Vagina (tissue), 2 donors: ENCODE data around the gene AGXT2. TPM values are rescaled to one million over a fixed set of nuclear protein-coding genes. Genes with fewer than 3 reads are reported as not detected.

ENCODE experiments used
- DNase-seq, 2 donors: peaks; one replicate each; pipeline ENCODE4 v3.0.0-alpha.2; 2017; ENCODE audit errors: extremely low spot score in 2 of 2
- H3K27ac ChIP-seq: fragments of 200-600 bp; sonication (generic); one replicate; pipeline ENCODE4 v1.5.1; 2019
- H3K27me3 ChIP-seq: fragments of 200-600 bp; sonication (generic); one replicate; pipeline ENCODE4 v1.5.1; 2019
- H3K36me3 ChIP-seq, 2 donors: fragments of 200-600 bp; sonication (generic); one replicate each; pipeline ENCODE4 v1.5.1; 2017 to 2019
- H3K4me1 ChIP-seq: fragments of 200-600 bp; sonication (generic); one replicate; pipeline ENCODE4 v1.5.1; 2019
- H3K4me3 ChIP-seq, 2 donors: fragments of 200-600 bp; sonication (generic); 1 replicate in 1 of 2; 2 replicates in 1 of 2; pipeline ENCODE4 v1.5.1; 2016 to 2019
- H3K9me3 ChIP-seq: fragments of 200-600 bp; sonication (generic); one replicate; pipeline ENCODE4 v1.5.1; 2019
- POLR2A ChIP-seq, 2 donors: fragments of 450-650 bp; IDR thresholded peaks; one replicate each; pipeline ENCODE4 v1.6.1; 2017; ENCODE audit warnings: antibody characterized with exemption in 2 of 2, mild to moderate bottlenecking in 2 of 2, moderate library complexity in 2 of 2
- POLR2AphosphoS5 ChIP-seq, 2 donors: sonication (generic); formaldehyde crosslinking; IDR thresholded peaks; one replicate each; pipeline ENCODE4 v1.9.0; 2017; ENCODE audit warnings: antibody characterized with exemption in 2 of 2, mild to moderate bottlenecking in 2 of 2, low read depth in 1 of 2; ENCODE audit not compliant: insufficient read depth in 1 of 2
- intact Hi-C: fragments of 100-400 bp; cut with DNase I; formaldehyde crosslinking; loops from one replicate; pipeline ENCODE4 v1.15.1; 2023
- total RNA-seq: library from RNA; depleted of rRNA; stranded (reverse); fragments of >200 nt; gene quantifications from one replicate; pipeline ENCODE4 v1.2.3, GENCODE V29; 2016
- TF ChIP-seq, protein P1 (sequence below), 3 experiments: fragments of 450-650 bp in 2 of 3; fragments of 200-600 bp in 1 of 3; sonication (generic) in 1 of 3; IDR thresholded peaks; one replicate each; pipeline ENCODE4 v1.5.1; 2017 to 2019; ENCODE audit warnings: antibody characterized with exemption in 3 of 3, mild to moderate bottlenecking in 2 of 3, moderate library complexity in 2 of 3

The AGXT2 gene
- total RNA-seq, 1 donor from 2014 or later: not detected

- H3K4me1 ChIP-seq: no peaks in the 10 kb centered on the region
- H3K36me3 ChIP-seq: no peaks in the 10 kb centered on the region
- H3K9me3 ChIP-seq: no peaks in the 10 kb centered on the region
- DNase-seq: no peak
- TF ChIP-seq POLR2A (IDR thresholded peaks at IDR 0.05): no peak
- no peak for TF ChIP-seq POLR2AphosphoS5 (IDR thresholded peaks at IDR 0.05; ENCODE audit: insufficient read depth in 1 of 2, low read depth in 1 of 2)
- TF ChIP-seq, protein P1, sequence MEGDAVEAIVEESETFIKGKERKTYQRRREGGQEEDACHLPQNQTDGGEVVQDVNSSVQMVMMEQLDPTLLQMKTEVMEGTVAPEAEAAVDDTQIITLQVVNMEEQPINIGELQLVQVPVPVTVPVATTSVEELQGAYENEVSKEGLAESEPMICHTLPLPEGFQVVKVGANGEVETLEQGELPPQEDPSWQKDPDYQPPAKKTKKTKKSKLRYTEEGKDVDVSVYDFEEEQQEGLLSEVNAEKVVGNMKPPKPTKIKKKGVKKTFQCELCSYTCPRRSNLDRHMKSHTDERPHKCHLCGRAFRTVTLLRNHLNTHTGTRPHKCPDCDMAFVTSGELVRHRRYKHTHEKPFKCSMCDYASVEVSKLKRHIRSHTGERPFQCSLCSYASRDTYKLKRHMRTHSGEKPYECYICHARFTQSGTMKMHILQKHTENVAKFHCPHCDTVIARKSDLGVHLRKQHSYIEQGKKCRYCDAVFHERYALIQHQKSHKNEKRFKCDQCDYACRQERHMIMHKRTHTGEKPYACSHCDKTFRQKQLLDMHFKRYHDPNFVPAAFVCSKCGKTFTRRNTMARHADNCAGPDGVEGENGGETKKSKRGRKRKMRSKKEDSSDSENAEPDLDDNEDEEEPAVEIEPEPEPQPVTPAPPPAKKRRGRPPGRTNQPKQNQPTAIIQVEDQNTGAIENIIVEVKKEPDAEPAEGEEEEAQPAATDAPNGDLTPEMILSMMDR (IDR thresholded peaks at IDR 0.05): no peak
- H3K27me3 ChIP-seq: no peaks in the 10 kb centered on the region
- H3K27ac ChIP-seq: no peak overlapping the region
- H3K4me3 ChIP-seq: no peak overlapping the region
- intact Hi-C loops: no loop called here
Observed at GRCh38 chr5:35016174-35017051, 31.3 kb downstream of the AGXT2 start.

DNA sequence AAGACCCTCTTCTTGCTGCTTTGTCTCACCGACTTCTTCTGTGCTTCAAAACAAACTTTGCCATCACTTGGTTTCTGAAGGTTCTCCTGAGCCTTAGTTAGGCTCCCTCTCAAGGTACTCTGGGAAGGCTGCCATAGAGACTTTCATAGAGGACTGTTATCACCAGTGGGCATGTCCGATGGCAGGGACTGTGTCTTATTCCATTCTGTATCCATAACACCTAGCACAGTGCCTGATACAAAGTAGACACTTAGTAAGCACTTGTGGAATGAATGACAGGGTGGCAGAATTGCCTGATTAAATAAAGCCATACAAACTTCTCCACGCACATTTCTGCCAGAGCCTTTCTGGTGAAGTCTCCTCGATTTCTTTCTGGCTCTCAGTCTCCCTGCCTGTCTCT is 32.7 kb downstream of the AGXT2 start:
- H3K4me1 ChIP-seq: no peaks in the 10 kb centered on the region
- TF ChIP-seq POLR2A (IDR thresholded peaks at IDR 0.05): no peak
- TF ChIP-seq, protein P1 (IDR thresholded peaks at IDR 0.05): no peak
- no peak for TF ChIP-seq POLR2AphosphoS5 (IDR thresholded peaks at IDR 0.05; ENCODE audit: insufficient read depth in 1 of 2, low read depth in 1 of 2)
- no peak for DNase-seq
- H3K27ac ChIP-seq: no peak overlapping the region
- no peaks in the 10 kb centered on the region for H3K36me3 ChIP-seq
- no peaks in the 10 kb centered on the region for H3K9me3 ChIP-seq
- no peaks in the 10 kb centered on the region for H3K27me3 ChIP-seq
- intact Hi-C loops: no loop called here
- H3K4me3 ChIP-seq: no peak overlapping the region

GRCh38 chr5:35012796-35013195 is 35.0 kb downstream of the AGXT2 start:
- DNase-seq: no peak
- intact Hi-C loops: no loop called here
- H3K4me1 ChIP-seq: no peaks in the 10 kb centered on the region
- no peak overlapping the region for H3K27ac ChIP-seq
- H3K27me3 ChIP-seq: no peaks in the 10 kb centered on the region
- H3K36me3 ChIP-seq: no peaks in the 10 kb centered on the region
- TF ChIP-seq, protein P1 (IDR thresholded peaks at IDR 0.05): no peak
- TF ChIP-seq POLR2A (IDR thresholded peaks at IDR 0.05) (no peak), POLR2AphosphoS5 (IDR thresholded peaks at IDR 0.05; ENCODE audit: insufficient read depth in 1 of 2, low read depth in 1 of 2) (no peak)
- H3K4me3 ChIP-seq: no peak overlapping the region
- no peaks in the 10 kb centered on the region for H3K9me3 ChIP-seq

- no peaks in the 10 kb centered on the region for H3K36me3 ChIP-seq
- intact Hi-C loops: no loop called here
- H3K9me3 ChIP-seq: no peaks in the 10 kb centered on the region
- no peak for DNase-seq
- TF ChIP-seq POLR2A (IDR thresholded peaks at IDR 0.05) (no peak), POLR2AphosphoS5 (IDR thresholded peaks at IDR 0.05; ENCODE audit: insufficient read depth in 1 of 2, low read depth in 1 of 2) (no peak)
- TF ChIP-seq, protein P1 (IDR thresholded peaks at IDR 0.05): no peak
- H3K27me3 ChIP-seq: no peaks in the 10 kb centered on the region
- no peak overlapping the region for H3K27ac ChIP-seq
- H3K4me3 ChIP-seq: no peak overlapping the region
- no peaks in the 10 kb centered on the region for H3K4me1 ChIP-seq
Observed at GRCh38 chr5:35012365-35012764, 35.4 kb downstream of the AGXT2 start.

GRCh38 chr5:35010676-35011075 is 37.1 kb downstream of the AGXT2 start:
- no peak overlapping the region for H3K27ac ChIP-seq
- no peaks in the 10 kb centered on the region for H3K9me3 ChIP-seq
- no peak overlapping the region for H3K4me3 ChIP-seq
- TF ChIP-seq POLR2A (IDR thresholded peaks at IDR 0.05): no peak
- no peak for TF ChIP-seq POLR2AphosphoS5 (IDR thresholded peaks at IDR 0.05; ENCODE audit: insufficient read depth in 1 of 2, low read depth in 1 of 2)
- TF ChIP-seq, protein P1 (IDR thresholded peaks at IDR 0.05): no peak
- intact Hi-C loops: no loop called here
- DNase-seq: no peak
- H3K4me1 ChIP-seq: no peaks in the 10 kb centered on the region
- H3K36me3 ChIP-seq: no peaks in the 10 kb centered on the region
- no peaks in the 10 kb centered on the region for H3K27me3 ChIP-seq
